Urinary bladder (tissue), 4 donors: Measurements from ENCODE around the gene CUEDC2. TPM values are rescaled to one million over a fixed set of nuclear protein-coding genes. Genes with fewer than 3 reads are reported as not detected.

Source experiments
- DNase-seq: peaks from one replicate; pipeline ENCODE4 v3.0.0-alpha.2; 2015; ENCODE audit errors: extremely low spot score
- H3K27ac ChIP-seq: one replicate; pipeline ENCODE4 v1.5.1; 2013; ENCODE audit warnings: low read depth, mild to moderate bottlenecking, moderate library complexity
- H3K36me3 ChIP-seq: one replicate; pipeline ENCODE4 v1.6.1; 2013; ENCODE audit warnings: mild to moderate bottlenecking, moderate library complexity; ENCODE audit not compliant: insufficient read depth
- H3K4me1 ChIP-seq: one replicate; pipeline ENCODE4 v1.6.1; 2013; ENCODE audit warnings: mild to moderate bottlenecking, moderate library complexity; ENCODE audit not compliant: insufficient read depth
- H3K4me3 ChIP-seq: one replicate; pipeline ENCODE4 v1.5.1; 2013; ENCODE audit warnings: low read depth, low read length
- WGBS: extraction: QIAGEN DNeasy Blood & Tissue Kit; methylation state at CpG from one replicate; pipeline ENCODE4 v1.1.7; 2013; 5-methylcytosine and 5-hydroxymethylcytosine counted together
- polyA plus RNA-seq: library from polyadenylated mRNA; stranded (reverse); fragments of 200-250 nt; gene quantifications from one replicate; pipeline ENCODE4 v1.2.3, GENCODE V29; 2013
- total RNA-seq: library from RNA; depleted of rRNA; stranded (reverse); fragments of >200 nt; gene quantifications from one replicate; pipeline ENCODE4 v1.2.3, GENCODE V29; 2014
- donor health status: healthy with polysubstance abuse.
- donor health status: healthy.

The CUEDC2 gene
- total and polyA plus RNA-seq, 2 donors, result 26.9 to 77.9 TPM

- Histone ChIP-seq H3K36me3 (peaks cover 2% of the 10 kb centered on the region), H3K27ac (no peak overlapping the region), H3K4me1 (no peaks in the 10 kb centered on the region), H3K4me3 (no peak overlapping the region)
- DNase-seq, result no peak
- WGBS, result 76% methylated on average over 6 of the region's 6 CpGs
Observed at GRCh38 chr10:102405632-102406031, 26.7 kb downstream of the CUEDC2 start.

GRCh38 chr10:102405108-102405571 is 27.2 kb downstream of the CUEDC2 start:
- 82% methylated on average over 19 of the region's 19 CpGs for WGBS
- Histone ChIP-seq H3K36me3 (peaks cover 2% of the 10 kb centered on the region), H3K4me3 (no peak overlapping the region), H3K4me1 (no peaks in the 10 kb centered on the region), H3K27ac (no peak overlapping the region)
- DNase-seq, result no peak

GRCh38 chr10:102404361-102405107 is 27.8 kb downstream of the CUEDC2 start:
- no peak overlapping the region for H3K27ac ChIP-seq
- DNase-seq, result no peak
- H3K4me3 ChIP-seq, result no peak overlapping the region
- H3K36me3 ChIP-seq, result peaks cover 2% of the 10 kb centered on the region
- WGBS, result 79% methylated on average over 17 of the region's 17 CpGs
- H3K4me1 ChIP-seq, result no peaks in the 10 kb centered on the region

- DNase-seq, result no peak
- no peak overlapping the region for H3K27ac ChIP-seq
- WGBS, result 83% methylated on average over 13 of the region's 13 CpGs
- H3K4me1 ChIP-seq, result no peaks in the 10 kb centered on the region
- H3K4me3 ChIP-seq, result no peak overlapping the region
- H3K36me3 ChIP-seq, result peaks cover 2% of the 10 kb centered on the region
Observed at GRCh38 chr10:102403115-102403514, 29.3 kb downstream of the CUEDC2 start.

- Histone ChIP-seq H3K4me1 (no peaks in the 10 kb centered on the region), H3K36me3 (peaks cover 2% of the 10 kb centered on the region), H3K27ac (no peak overlapping the region), H3K4me3 (no peak overlapping the region)
- no peak for DNase-seq
- WGBS, result 73% methylated on average over 5 of the region's 5 CpGs
Observed at GRCh38 chr10:102402512-102402896, 29.9 kb downstream of the CUEDC2 start.

GRCh38 chr10:102401735-102402511 is 30.5 kb downstream of the CUEDC2 start:
- Histone ChIP-seq H3K4me3 (no peak overlapping the region), H3K27ac (no peak overlapping the region), H3K36me3 (peaks cover 2% of the 10 kb centered on the region), H3K4me1 (no peaks in the 10 kb centered on the region)
- DNase-seq, result no peak
- 69% methylated on average over 18 of the region's 18 CpGs for WGBS

GRCh38 chr10:102401342-102401654 is 31.1 kb downstream of the CUEDC2 start:
- Histone ChIP-seq H3K4me3 (no peak overlapping the region), H3K27ac (no peak overlapping the region), H3K4me1 (no peaks in the 10 kb centered on the region), H3K36me3 (peaks cover 2% of the 10 kb centered on the region)
- no peak for DNase-seq
- WGBS, result 83% methylated on average over 8 of the region's 8 CpGs

- DNase-seq, result no peak
- WGBS, result 82% methylated on average over 22 of the region's 22 CpGs
- Histone ChIP-seq H3K4me1 (no peaks in the 10 kb centered on the region), H3K4me3 (no peak overlapping the region), H3K36me3 (peaks cover 2% of the 10 kb centered on the region), H3K27ac (no peak overlapping the region)
Observed at GRCh38 chr10:102400598-102401341, 31.6 kb downstream of the CUEDC2 start.

GRCh38 chr10:102400076-102400475 is 32.3 kb downstream of the CUEDC2 start:
- 78% methylated on average over 17 of the region's 17 CpGs for WGBS
- H3K27ac ChIP-seq, result no peak overlapping the region
- no peak overlapping the region for H3K4me3 ChIP-seq
- DNase-seq, result no peak
- peaks cover 2% of the 10 kb centered on the region for H3K36me3 ChIP-seq
- H3K4me1 ChIP-seq, result no peaks in the 10 kb centered on the region

- Histone ChIP-seq H3K27ac (peak overlapping the region; percentile 79), H3K4me3 (peak overlapping the region; percentile 51), H3K4me1 (no peaks in the 10 kb centered on the region), H3K36me3 (peaks cover 2% of the 10 kb centered on the region)
- 3% methylated on average over 72 of the region's 72 CpGs for WGBS
- peak; percentile 29 for DNase-seq
Observed at GRCh38 chr10:102399217-102400021, 33.0 kb downstream of the CUEDC2 start.

- no peaks in the 10 kb centered on the region for H3K4me1 ChIP-seq
- H3K36me3 ChIP-seq, result peaks cover 2% of the 10 kb centered on the region
- H3K4me3 ChIP-seq, result no peak overlapping the region
- 83% methylated on average over 21 of the region's 21 CpGs for WGBS
- no peak overlapping the region for H3K27ac ChIP-seq
- no peak for DNase-seq
Observed at GRCh38 chr10:102398172-102399020, 34.0 kb downstream of the CUEDC2 start.
